Astrocyte (in vitro differentiated cells and primary cell): ENCODE results near the gene RNF111.

Experiments
- CTCF ChIP-seq: IDR thresholded peaks from 2 replicates; pipeline ENCODE4 v1.5.1; 2011; ENCODE audit warnings: low read depth, mild to moderate bottlenecking, inconsistent platforms, low read length, moderate library complexity; ENCODE audit not compliant: insufficient read depth
- EZH2 ChIP-seq: IDR thresholded peaks from 2 replicates; pipeline ENCODE4 v1.6.1; 2012; ENCODE audit warnings: mild to moderate bottlenecking, low read length, inconsistent platforms; ENCODE audit not compliant: insufficient read depth

- TF ChIP-seq CTCF (no peak), EZH2 (no peak)
These were observed 72.9 kb downstream of the RNF111 start for GRCh38 chr15:59060348-59060747.
